RPMI7951 (cell line): Measurements from ENCODE around the gene ERGIC1. TPM values are rescaled to one million over a fixed set of nuclear protein-coding genes. Genes with fewer than 3 reads are reported as not detected.

Experiments used
- DNase-seq: peaks from one replicate; pipeline ENCODE4 v3.0.0-alpha.2; 2012; ENCODE audit warnings: low read depth
- total RNA-seq: library from RNA; depleted of rRNA; stranded (reverse); fragments of >200 nt; shearing (Covaris generic); gene quantifications from 2 replicates; pipeline ENCODE4 v1.2.3, GENCODE V29; 2014

Gene ERGIC1
- total RNA-seq, 1 experiment from 2014 or later, result 91.3 TPM

DNA sequence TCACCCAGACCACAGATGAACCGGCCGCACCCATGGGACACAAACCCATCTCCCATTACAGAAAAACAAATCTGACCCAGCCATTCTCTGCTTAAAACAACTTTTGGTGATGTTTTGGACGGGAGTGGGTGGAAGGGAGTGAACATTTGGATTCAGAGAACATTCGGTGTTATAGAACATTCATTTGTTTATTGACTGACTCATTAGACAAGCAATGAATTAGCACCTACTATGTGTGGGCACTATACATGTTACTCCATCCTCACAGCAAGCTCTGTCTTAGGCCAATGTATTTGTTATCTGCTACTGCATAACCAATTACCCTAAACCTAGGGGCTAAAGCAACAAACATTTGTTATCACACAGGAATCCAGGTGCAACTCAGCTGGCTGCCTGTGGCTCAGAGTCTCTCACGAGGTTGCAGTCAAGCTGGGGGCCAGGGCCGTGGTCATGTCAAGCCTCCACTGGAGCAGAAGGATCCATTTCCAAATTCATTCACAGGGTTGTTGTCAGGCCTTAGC, 5.1 kb upstream of the ERGIC1 start:
- DNase-seq, result no peak

DNA sequence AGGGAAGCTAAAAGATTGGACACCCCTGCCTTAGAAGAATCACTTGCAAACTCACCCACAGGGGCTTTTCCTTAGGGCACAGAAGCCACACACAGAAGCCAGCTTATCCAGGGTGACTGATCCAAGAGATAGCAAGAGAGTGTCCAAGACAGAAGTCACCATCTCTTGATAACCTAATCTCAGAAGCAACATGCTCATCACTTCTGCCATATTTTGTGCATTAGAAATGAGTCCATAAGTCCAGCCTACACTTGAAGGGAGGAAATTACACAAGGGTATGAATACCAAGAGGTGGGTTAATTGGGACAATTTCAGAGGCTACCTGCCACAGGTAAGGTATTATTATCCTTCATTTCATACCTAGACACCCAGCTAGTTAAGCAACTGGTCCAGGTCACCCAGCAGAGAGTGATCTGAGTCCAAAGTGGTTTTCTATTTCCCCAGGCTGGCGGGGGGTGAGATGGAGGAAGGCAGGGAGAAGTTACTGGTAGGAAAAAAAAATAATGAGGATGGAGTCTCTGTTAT, 3.7 kb upstream of the ERGIC1 start:
- DNase-seq, result no peak

DNA sequence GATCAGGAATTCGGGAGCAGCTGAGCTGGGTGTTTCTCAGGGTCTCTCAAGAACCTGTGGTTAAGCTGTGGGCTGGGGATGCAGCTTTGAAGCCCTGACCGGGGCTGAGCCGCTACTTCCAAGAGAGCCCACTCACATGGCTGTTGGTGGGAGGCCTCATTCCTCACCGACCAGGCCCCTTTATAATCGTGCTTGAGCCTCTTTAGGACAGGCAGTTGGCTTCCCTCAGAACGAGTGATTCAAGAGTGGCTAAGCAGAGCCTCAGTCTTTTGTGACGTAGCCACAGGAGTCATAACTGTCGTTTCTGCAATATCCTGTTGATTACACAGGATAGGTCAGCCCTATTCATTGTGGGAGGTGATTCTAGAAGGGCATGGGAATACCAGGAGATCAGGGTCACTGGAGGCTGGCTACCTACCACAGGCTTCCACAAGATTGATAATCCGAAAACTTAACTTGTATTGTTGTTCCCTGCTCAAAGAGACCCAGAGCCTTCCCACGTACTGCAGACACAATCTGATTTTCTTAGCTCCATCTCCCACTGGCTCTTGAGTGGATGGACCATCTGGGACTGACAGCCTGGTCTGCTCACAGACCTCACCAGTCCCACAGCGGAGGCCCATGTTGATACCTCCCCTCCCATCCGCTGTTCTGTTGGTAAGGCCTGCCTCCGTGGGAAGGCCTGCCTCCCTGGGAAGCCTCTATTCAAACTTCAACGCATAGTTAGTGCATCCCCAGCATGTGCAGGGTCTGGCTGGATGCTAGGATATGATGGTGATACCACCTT, 3.0 kb upstream of the ERGIC1 start:
- DNase-seq, result peak; percentile 36

DNA sequence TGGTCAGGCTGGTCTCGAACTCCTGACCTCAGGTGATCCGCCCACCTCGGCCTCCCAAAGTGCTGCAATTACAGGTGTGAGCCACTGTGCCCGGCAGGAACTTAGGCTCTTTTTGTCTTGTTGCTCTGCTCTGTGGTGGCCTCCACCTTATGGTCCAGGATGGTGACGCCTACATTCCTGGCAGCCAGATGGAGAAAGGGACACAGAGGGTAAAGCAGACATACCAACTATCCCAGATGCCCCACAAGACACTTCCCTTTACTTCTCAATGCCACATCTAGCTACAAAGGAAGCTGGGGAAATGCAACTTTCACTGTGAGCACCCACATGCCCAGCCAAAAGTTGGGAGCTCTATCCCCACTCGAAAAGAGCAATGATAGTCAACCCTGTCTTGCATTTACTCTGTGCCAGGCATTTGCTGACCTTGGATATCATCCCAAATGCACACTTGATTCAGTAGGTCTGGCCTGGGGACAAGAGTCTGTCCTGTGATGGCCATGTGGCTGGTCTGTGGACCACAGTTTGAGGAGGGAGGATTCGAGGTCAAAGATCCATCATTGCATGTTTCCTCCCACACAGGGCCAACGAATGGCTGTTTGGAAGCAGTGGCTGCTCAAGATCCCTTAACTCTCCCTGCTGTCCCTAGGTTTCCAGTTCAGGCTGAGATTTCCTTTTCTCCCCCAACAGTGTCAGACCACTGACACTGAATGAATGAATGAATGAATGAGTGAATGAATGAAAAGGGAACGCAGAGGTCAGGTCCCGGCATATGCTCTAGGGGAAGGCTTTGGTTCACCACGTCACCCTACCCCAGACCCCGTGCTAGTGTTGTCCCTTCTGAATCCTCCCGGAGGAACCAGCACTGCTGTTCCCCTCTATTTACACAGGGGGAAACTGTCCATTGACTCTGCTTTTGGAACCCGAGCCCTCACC, 1.4 kb upstream of the ERGIC1 start:
- DNase-seq, result no peak

DNA sequence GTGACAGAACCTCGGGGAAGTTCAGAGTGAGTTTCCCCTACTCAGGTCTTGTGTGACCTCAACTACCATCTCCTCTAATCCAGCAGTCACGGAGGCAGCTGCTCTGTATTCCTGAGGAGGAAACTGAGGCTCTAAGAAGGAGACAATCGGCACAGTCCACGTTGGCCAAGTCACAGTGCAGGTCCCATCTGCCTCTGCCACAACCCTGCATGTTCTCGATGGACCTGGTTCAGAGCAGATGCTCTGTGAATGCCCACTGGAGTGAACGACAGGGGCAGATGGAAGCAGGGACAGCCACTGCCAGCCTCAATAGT, 722 bp upstream of the ERGIC1 start:
- no peak for DNase-seq

DNA sequence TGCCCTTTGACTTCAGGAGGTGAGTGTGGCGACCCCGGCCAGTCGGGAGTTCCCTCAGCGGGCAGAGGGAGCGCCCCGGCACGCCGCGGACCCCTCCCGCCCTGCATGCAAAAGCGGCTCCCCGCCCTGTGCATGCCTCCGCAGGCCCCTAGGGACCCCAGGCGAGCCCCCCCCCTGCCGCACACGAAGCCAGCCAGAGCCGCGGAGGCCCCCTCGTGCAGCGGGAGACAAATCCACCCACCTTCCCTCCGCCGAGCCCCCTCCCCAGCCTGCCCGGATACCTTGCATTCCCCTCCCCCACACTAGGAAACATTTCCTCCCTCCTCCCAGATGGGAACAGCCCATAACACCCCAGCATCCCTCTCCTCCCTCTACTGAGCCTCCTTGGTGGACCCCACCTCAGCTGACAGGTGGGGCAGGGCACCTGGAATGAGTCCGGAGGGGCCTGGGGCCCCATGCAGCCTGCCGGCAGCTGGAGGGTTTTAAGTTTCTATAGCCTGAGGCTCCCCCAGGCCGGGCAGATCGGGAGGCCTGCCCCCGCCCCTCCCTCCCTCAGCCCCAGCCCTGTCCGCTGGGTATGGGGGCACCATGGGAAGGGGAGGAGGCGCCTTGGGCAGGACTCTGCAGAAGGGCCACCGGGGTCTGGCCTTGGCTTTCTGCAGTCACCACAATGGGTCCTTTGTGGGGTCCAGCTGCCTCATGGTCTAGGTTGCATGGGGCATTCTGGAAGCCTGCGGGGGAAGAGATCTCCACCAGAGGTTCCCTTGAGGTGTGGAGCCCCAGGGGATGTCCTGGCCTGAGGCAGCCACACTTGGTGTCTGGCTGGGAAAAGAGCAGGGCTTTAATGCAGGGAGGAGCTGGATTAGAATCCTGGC, 601 bp downstream of the ERGIC1 start:
- DNase-seq, result no peak

DNA sequence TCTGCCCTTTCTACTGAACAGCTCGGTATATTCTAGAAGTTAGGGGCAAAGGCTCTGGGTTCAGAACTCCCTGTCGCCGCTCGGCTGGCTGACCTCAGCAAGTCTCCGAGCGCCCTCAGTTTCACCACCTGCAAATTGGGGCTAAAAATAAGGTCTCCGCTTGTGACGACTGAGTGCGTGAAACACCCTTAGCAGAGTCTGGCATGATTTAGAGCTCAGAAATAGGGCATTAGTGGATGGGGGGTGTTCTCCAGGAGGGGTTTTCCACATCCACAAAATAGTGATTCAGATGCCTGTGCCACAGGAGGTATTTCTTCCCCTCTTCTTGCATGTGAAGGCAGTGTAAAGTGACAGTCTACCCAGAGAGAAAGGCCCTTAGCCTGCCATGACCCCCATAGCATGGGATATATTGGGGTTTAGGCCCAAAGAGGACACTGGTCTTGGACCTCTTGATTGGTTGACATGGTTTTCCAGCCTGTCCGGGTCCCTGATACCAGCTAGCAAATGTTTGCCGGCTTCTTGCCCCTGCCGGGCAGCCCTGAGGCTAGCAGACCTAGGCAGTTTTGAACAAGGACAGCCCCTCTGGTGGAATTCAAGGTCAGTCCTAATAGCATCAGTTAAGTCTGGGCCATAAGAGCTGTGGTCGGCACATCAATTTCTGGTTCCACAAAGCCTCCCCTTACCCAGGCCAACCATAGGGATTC, 1.4 kb downstream of the ERGIC1 start:
- no peak for DNase-seq

DNA sequence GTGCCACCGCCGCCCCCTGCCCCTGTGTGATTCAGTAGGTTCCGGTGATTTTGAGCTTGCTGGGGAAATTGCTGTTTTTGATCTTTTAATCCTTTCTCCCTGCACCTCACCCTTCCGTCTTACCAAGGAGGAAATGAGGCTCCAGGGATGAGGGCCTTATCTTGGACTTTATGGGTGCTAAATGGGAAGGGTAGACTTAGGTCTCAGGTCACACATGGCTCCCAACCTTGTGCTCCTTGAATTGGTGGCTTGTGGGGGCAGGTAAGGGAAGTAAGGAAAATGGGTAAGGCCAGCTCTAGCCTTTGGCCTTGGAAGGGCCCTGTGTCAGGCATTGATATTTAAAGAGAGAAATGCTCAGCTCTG, 1.9 kb downstream of the ERGIC1 start:
- no peak for DNase-seq

DNA sequence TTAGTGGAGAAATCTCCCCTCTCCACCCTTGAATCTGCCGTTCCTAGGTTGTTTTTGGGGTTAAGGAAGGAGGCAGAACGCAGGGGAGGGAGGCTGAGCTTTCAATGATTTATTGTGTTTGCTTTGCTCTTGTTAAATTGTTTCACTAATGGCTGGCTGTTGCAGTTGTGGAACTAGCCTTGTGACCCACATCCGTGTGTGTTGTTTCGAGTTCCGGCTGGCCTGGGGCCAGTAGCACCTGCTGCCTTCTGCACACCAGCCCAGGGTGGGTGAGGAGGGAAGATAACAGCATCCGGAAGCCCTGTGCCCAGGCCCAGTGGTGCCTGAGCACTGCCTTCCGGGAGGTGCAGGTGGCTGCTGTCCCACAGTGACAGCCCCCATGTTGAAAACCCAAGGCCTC, 3.6 kb downstream of the ERGIC1 start:
- DNase-seq, result no peak

DNA sequence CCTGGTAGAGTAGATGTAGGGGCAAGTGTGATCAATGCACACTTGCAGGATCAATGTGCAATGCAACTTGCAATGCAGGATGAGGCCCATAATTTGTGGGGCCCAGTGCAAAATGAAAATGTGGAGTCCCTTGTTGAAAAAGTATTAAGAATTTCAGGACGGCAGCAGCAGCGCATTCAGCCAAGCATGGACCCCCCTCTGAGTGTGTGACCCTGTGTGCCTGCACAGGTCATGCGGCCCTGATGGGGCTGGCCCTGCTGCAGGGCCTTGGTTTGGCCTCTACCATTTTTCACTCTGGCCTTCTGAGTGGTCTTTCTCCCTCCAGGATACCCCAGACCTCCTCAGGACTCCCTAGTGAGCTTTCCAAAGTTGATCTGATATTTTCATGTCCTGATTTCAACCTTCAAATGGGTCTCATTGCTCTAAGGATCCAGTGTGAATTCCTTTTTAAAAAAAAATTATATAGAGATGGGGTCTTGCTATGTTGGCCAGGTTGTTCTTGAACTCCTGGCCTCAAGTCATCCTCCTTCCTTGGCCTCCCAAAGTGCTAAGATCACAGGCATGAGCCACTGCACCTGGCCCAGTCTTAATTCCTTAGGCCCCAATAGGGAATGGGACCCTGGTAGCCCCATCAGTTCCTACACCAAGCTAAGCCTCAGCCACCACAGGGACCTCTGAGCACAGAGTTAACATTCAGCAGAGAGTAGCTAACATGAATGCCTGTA, 4.3 kb downstream of the ERGIC1 start:
- no peak for DNase-seq

DNA sequence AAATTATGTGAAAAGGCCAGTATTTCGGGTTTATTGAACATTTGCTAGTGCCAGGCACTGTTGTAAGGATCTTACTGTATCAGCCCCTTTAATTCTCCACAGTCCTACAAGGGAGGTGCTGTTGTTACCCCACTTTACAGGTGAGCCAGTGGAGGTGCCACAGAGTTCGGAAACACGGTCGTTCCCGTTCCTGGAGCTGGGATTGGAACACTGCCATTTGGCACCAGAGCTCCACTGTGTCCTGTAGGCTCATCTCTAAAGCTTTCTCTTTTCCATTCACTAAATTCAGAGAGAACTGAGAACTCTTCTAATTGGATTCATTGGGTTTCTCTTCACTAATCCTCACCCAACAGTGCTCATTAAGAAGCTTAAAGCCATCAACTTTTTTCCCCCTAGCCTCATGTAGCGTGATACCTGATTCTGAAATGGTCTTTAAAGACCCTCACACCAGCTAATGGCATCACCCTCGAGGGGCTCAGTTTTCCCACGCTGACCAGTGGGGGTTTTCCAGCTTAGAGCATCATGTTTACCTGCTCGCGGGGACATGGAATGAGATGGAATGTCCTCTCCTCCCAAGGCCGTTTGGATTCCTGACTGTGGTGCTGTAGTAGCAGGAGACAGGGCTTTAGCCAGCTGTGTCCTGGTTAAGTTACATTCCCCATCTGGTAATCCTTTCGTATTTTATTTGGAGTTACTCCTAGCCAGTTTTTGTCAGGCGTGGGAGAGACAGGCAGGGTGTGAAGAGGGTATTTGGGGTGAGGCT, 5.8 kb downstream of the ERGIC1 start:
- DNase-seq, result no peak

DNA sequence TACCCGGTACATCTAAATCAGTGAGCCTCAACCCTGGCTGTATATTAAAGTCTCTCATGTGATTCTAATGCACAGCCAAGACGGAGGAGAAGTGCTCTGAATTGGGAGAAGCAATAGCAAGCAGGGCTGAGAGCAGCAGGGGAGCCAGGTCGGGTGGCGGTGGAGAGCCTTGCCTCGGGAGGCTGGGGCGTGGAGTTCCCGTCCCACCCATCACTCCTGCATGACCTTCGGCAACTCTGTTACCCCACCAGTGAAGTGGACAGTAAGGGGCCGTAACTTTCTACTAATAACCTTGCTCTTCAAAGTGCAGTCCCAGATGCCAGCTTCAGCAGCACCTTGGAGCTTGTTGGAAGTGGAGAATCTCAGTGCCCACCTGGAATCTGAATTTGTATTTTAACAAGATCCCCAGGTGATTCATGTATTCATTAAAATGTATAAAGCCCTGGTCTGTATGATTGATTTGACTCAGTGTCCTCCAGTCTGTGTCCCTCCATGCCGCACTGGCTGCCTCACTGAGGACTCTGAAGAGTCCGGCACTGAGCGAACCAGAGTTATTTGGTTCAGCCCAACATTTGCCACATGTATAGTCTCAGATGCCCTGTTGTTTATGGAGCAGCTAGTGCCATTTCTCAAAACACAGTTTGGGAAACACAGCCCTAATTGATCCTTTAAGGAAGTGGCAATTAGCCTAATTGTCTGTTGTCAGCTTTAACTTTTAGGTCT, 6.5 kb downstream of the ERGIC1 start:
- DNase-seq, result no peak

DNA sequence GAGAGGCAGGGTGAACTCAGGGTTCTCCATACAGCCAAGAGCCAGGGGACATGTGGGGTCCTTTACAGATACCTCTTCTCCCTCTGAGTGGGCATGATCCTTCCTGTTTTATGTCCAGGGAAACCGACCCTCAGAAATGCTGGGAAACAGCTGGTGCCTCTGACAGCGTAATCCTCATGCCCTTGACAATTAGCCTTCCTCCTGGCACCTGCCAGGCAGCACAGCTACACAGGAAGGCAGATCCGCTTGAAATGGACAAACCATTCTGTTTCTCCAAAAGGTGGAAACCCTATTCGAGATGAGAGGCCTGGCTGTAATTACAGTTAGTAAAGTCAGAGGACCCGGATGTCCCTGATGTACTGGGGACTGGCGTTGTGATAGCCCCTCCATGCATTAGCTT, 7.2 kb downstream of the ERGIC1 start:
- DNase-seq, result no peak

DNA sequence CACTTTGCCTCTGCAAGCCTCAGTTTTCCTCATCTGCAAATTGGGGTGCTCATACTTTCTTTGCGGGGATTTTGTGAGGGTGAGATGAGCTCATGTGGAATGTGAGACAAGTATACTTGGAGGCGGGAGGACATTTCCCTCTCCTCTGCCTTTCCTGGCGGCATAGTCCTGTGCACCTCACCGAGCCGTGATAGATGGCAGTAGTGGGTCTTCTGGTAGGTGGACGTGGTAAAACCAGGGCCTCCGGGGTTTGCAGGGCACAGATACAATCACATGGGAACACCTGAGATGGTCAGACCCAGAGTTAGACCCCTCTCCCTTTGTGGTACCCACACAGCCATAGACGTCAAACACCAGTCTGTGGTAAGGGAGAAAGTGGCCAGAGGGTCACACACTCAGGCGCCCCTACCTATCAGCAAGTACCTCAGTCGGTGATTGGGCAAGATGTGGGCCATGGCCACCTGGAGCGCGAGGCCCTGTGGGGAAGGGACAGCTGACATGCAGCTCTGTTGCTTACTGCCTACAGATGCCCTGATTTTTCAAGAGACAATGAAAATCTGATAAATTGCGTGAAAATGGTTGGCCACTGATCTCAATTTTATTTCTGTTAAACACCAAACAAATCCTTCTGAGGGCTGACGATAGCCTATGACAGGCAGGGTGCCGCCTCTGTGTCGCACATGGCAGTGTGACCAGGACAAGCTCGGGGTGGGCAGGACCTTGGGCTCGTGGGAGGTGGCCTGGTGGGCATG, 9.9 kb downstream of the ERGIC1 start:
- DNase-seq, result no peak

DNA sequence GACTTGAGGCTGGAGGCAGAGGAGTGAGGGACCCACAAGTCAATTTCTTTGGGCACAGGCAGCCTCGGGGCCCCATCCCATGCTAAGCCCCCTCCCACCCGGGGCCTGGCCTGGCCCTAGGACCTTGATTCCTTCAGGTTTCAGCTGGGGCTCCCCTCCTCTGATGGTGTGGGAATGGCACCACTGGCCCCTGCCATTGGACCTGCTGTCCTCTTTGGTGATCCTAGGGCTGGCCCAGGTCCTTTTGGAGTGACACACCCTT, 10.5 kb downstream of the ERGIC1 start:
- no peak for DNase-seq

DNA sequence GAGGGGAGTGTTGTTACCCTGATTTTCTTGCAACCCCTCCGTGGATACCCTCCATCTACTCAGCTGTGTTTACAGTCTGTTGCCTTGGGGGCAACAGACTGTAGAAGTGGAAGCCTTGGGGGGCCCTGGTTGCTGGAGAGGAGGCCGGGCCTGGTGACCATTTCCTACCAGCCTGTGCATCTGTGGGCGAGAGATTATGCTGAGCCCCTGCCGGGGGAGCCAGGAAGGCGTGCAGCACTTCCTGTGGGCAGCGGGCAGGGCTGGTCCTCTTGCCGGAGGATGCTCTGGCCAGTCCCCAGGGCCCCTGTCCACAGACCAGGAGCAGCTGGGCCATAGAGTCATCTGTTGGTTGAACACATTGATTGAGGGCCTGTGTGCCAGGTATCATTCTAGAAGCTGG, 11.1 kb downstream of the ERGIC1 start:
- no peak for DNase-seq

DNA sequence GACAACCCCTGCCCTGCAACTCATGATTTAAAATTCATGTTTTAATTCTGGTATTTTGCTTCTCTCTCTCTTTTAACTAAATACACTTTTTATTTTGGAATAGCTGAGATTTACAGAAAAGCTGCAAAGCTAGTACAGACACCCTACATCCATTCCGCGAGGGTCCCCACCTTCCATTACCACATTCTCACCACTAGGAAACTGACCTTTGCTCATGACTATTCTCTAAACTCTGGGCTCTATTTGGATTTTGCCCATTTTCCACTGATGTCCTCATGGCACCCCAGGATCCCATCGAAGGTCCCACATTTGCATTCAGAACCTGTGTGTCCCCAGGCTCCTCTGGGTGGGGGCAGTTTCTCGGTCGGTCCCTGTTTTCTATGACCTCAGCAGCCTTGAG, 11.5 kb downstream of the ERGIC1 start:
- no peak for DNase-seq

DNA sequence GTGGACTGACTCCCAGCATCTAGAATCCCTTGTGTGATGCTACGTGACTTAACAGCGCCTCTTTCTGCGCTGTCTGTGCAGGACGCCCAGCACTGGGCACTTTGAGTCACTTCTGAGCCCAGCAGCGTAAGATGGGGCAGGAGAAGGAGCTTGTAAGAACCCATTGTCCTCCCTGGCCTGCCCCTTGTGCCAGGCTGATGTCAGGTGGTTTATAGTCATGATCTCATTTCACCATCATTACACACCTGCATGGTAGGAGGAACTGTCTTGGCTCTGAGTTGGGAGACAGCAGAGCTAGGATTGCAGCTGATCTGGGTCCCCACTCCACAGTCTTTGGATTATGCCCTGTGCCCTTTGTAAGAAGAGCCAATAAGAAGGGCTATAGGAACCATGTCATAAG, 12.2 kb downstream of the ERGIC1 start:
- no peak for DNase-seq

DNA sequence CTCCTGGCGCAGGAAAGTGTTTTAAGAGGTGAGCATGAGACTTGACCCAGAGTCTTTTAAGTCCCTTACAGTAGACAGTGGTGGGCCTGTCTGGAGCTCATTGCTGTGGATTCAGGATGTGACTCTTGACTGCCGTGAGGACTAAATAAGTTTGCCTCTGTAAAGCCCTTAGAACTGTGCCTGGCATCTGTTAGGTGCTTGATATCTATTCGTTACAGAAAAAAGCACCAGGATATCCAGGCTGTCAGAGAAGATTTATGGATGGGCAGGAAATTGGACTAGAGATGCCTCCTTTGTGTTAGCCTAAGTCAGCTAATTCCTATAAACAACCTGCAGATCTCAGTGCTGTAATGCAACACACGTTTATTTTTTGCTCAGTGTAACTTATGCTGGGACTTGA, 12.6 kb downstream of the ERGIC1 start:
- no peak for DNase-seq
